ENCODE measurements around the gene TRIM71.
"Not testable (repeated sequence)": the region's sequence is repeated elsewhere in the genome, so short reads cannot be mapped to it uniquely, and the experiment has no call there.

Gene TRIM71

DNA sequence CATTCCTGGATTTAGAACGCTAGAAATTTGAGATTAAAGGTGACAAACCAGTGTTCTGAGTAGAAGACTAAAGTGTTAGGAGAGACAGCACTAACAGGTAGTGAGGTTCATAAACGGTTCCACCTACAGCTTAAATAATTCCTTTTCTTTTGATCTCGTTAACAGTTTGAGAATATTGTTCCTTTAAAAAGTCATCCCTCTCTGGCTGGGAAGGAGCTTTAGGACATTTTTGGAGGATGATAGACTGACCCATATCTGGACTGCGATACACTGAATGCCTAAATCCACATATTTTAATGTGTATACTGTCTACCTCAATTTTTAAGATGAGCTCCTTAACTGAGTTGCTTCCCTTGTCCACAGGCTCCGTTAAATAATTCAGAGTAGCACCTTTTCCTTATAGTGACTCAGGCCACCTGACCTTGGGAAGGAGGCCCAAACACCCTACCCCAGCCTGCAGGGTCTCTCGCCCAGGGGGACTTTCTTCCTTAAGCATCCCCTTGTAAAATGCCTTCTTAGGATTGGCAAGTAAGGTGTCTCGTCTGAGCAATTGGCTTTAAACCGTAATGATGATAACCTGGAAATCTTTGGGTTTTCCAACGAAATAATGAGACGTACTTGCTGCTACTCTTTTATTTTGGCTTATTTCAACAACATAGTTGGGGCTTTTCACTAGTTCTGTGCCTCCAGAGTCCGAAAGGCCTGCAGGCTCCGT, 3.3 kb downstream of the TRIM71 start:
- no peak overlapping the region for H3K4me3 ChIP-seq (ENCODE audit: insufficient read depth, low read length, poor library complexity, severe bottlenecking)
- H3K9me3 ChIP-seq (ENCODE audit: insufficient read depth, low read length) = no peaks in the 10 kb centered on the region
- H3K27me3 ChIP-seq (ENCODE audit: low read length) = no peaks in the 10 kb centered on the region
- no peaks in the 10 kb centered on the region for H4K20me1 ChIP-seq (ENCODE audit: low read depth, low read length)
- H3F3A ChIP-seq (ENCODE audit: insufficient read depth) = no peaks in the 10 kb centered on the region
- H3K4me2 ChIP-seq (ENCODE audit: low read depth, low read length, poor library complexity, severe bottlenecking) = no peak overlapping the region
- H2AFZ ChIP-seq (ENCODE audit: low read depth, low read length, severe bottlenecking) = no peak overlapping the region
- no peaks in the 10 kb centered on the region for H3K9me2 ChIP-seq (replicated peaks; ENCODE audit: insufficient read depth, low read length)
- no peak overlapping the region for H3K9ac ChIP-seq (ENCODE audit: low read length)
- TF ChIP-seq CTCF (IDR thresholded peaks at IDR 0.05; ENCODE audit: insufficient read depth, low read length, poor library complexity, severe bottlenecking) = no peak
- no peak for TF ChIP-seq EZH2phosphoT487 (conservative IDR thresholded peaks at IDR 0.05; ENCODE audit: low read length)
- no peaks in the 10 kb centered on the region for H3K36me3 ChIP-seq (ENCODE audit: low read length)
- no peak overlapping the region for H3K27ac ChIP-seq (ENCODE audit: low read depth, low read length)
- no peaks in the 10 kb centered on the region for H3K79me2 ChIP-seq (ENCODE audit: insufficient read depth, low read length)

DNA sequence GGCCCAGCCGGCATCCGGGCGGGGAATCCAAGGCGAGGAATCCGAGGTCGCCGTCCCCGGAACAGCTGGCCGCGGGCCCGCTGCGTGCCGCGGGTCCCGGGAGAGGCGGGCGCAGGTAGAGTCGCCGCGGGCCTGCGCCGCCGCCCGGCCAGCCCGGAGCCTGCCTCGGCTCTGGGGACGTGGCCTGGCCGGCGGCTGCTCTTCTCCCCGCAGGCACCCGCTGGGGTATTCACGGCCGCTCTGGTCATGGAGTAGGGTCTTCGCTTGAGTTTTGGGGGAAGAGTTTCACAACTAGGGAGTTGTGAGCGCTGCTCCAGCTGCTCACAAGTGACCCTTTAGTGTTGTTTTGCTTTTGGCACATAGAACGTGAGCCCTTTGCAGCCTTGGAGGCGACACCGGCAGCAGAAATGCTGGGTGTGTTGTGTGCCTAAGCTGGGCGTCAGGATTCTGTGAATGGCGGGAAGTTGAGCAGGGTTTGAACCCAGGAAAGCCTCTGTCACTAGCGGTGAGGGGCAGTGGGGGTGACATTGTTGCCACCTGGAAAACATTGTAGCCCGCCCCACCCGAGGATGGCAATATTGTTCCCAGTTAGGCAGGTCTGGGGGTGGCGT, 4.0 kb downstream of the TRIM71 start:
- no peaks in the 10 kb centered on the region for H3K27me3 ChIP-seq (ENCODE audit: low read length)
- H4K20me1 ChIP-seq (ENCODE audit: low read depth, low read length) = no peaks in the 10 kb centered on the region
- H3K4me2 ChIP-seq (ENCODE audit: low read depth, low read length, poor library complexity, severe bottlenecking) = no peak overlapping the region
- no peaks in the 10 kb centered on the region for H3F3A ChIP-seq (ENCODE audit: insufficient read depth)
- H3K9ac ChIP-seq (ENCODE audit: low read length) = no peak overlapping the region
- no peaks in the 10 kb centered on the region for H3K9me3 ChIP-seq (ENCODE audit: insufficient read depth, low read length)
- TF ChIP-seq EZH2phosphoT487 (conservative IDR thresholded peaks at IDR 0.05; ENCODE audit: low read length) (no peak), CTCF (IDR thresholded peaks at IDR 0.05; ENCODE audit: insufficient read depth, low read length, poor library complexity, severe bottlenecking) (no peak)
- H2AFZ ChIP-seq (ENCODE audit: low read depth, low read length, severe bottlenecking) = no peak overlapping the region
- H3K27ac ChIP-seq (ENCODE audit: low read depth, low read length) = no peak overlapping the region
- H3K4me3 ChIP-seq (ENCODE audit: insufficient read depth, low read length, poor library complexity, severe bottlenecking) = no peak overlapping the region
- H3K79me2 ChIP-seq (ENCODE audit: insufficient read depth, low read length) = no peaks in the 10 kb centered on the region
- H3K9me2 ChIP-seq (replicated peaks; ENCODE audit: insufficient read depth, low read length) = no peaks in the 10 kb centered on the region
- H3K36me3 ChIP-seq (ENCODE audit: low read length) = no peaks in the 10 kb centered on the region

DNA sequence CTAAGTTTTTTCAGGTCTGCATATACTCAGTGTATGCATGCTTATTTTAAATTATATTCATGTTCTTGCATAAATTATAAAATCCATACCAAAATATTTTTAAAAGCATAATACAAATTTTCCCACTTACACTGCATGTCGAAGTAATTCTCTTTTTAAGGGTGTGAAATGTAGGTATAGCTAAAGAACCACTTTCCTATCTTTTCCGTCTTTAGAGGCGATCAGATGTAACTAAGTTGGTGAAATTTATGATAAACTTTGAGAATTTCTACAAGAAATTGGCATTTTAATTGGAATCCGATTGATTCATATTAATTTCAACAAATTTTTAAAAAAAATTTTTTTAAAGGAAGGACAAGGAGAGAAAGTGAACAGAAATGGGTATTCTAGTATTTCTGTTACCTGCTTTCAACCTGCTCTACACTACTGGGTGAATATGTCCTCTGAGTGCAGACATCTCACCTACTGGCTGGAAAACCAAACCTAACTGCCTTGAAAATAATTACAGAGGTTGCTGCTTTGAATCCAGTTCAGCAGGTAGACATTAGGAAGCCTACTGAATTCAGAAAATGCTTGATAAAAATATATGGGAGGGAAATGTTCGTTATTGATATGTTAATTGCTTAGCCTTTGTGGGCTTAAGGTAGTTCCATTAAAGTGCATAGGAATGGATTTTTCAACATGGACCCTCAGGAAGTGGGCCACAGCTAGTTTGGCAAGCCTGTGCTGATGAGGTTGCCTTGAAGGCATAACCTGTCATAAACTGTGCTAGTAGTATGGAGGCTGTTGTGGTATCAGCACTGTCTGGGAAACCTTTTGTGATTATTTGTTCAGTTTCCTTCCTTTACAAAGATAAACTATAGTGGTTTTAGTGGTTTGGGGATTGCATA, 5.1 kb downstream of the TRIM71 start:
- Histone ChIP-seq H3F3A (ENCODE audit: insufficient read depth) (no peaks in the 10 kb centered on the region), H3K36me3 (ENCODE audit: low read length) (no peaks in the 10 kb centered on the region), H3K4me2 (ENCODE audit: low read depth, low read length, poor library complexity, severe bottlenecking) (no peak overlapping the region)

GRCh38 chr3:32823641-32824184, 5.9 kb downstream of the TRIM71 start:
- H3F3A ChIP-seq (ENCODE audit: insufficient read depth); H3K36me3 ChIP-seq (ENCODE audit: low read length); H3K27me3 ChIP-seq (ENCODE audit: low read length); H3K4me2 ChIP-seq (ENCODE audit: low read depth, low read length, poor library complexity, severe bottlenecking); H3K9ac ChIP-seq (ENCODE audit: low read length); H4K20me1 ChIP-seq (ENCODE audit: low read depth, low read length); H3K9me3 ChIP-seq (ENCODE audit: insufficient read depth, low read length); H2AFZ ChIP-seq (ENCODE audit: low read depth, low read length, severe bottlenecking); H3K9me2 ChIP-seq (replicated peaks; ENCODE audit: insufficient read depth, low read length); H3K27ac ChIP-seq (ENCODE audit: low read depth, low read length); H3K79me2 ChIP-seq (ENCODE audit: insufficient read depth, low read length); H3K4me3 ChIP-seq (ENCODE audit: insufficient read depth, low read length, poor library complexity, severe bottlenecking): not testable (repeated sequence)

More for the DNA sequence above, 5.1 kb downstream of the TRIM71 start:
- no peaks in the 10 kb centered on the region for H3K9me3 ChIP-seq (ENCODE audit: insufficient read depth, low read length)
- H3K27ac ChIP-seq (ENCODE audit: low read depth, low read length) = no peak overlapping the region
- TF ChIP-seq CTCF (IDR thresholded peaks at IDR 0.05; ENCODE audit: insufficient read depth, low read length, poor library complexity, severe bottlenecking) = no peak
- TF ChIP-seq EZH2phosphoT487 (conservative IDR thresholded peaks at IDR 0.05; ENCODE audit: low read length) = no peak
- H3K4me3 ChIP-seq (ENCODE audit: insufficient read depth, low read length, poor library complexity, severe bottlenecking) = no peak overlapping the region
- H4K20me1 ChIP-seq (ENCODE audit: low read depth, low read length) = no peaks in the 10 kb centered on the region
- H3K79me2 ChIP-seq (ENCODE audit: insufficient read depth, low read length) = no peaks in the 10 kb centered on the region
- no peak overlapping the region for H3K9ac ChIP-seq (ENCODE audit: low read length)
- H3K9me2 ChIP-seq (replicated peaks; ENCODE audit: insufficient read depth, low read length) = no peaks in the 10 kb centered on the region
- no peaks in the 10 kb centered on the region for H3K27me3 ChIP-seq (ENCODE audit: low read length)
- no peak overlapping the region for H2AFZ ChIP-seq (ENCODE audit: low read depth, low read length, severe bottlenecking)
